ENCODE results near the gene SOS2.
A peak's percentile ranks its signal among the peaks of the same experiment; 100 is the strongest.

- TF ChIP-seq SPI1 (IDR thresholded peaks at IDR 0.05; ENCODE audit: low read depth, low read length) (peak; percentile 85), TAF1 (IDR thresholded peaks at IDR 0.05; ENCODE audit: low read depth, low read length) (peak; percentile 73), POLR2A (IDR thresholded peaks at IDR 0.05; ENCODE audit: low read depth, low read length) (peak; percentile 24; the same call in 1 of the 2 replicates), POLR2AphosphoS5 (IDR thresholded peaks at IDR 0.05; ENCODE audit: low read depth, low read length) (peak; percentile 51; the same call in 1 of the 2 replicates), PAX5 (IDR thresholded peaks at IDR 0.05; ENCODE audit: insufficient read depth, low read length, severe bottlenecking) (peak; percentile 17), POU2F2 (IDR thresholded peaks at IDR 0.05; ENCODE audit: low read depth, low read length) (peak; percentile 74)
Measured at GRCh38 chr14:50082784-50083466, 148.5 kb downstream of the SOS2 start.

Data from GM12891 (cell line).